HG03064 (cell line): ENCODE results near the gene NXNL1.
"Not testable (repeated sequence)": the region's sequence is repeated elsewhere in the genome, so short reads cannot be mapped to it uniquely, and the experiment has no call there.

Experiments
- ATAC-seq: cut with Tn5 transposase; IDR thresholded peaks from one replicate; pipeline ENCODE4 v1.9.1; 2021; ENCODE audit warnings: low read depth; ENCODE audit not compliant: unreplicated experiment

The NXNL1 gene

GRCh38 chr19:17460372-17461230 lies at the start of gene NXNL1:
TSS of gene NXNL1 (minus strand) at chr19:17460926. CDS start at chr19:17460869, 57 bp downstream.
- ATAC-seq: no peak

GRCh38 chr19:17508558-17508933 lies 47.8 kb upstream of the NXNL1 start:
- not testable (repeated sequence) for ATAC-seq

- no peak for ATAC-seq
Observed at GRCh38 chr19:17506745-17507144, 46.0 kb upstream of the NXNL1 start.

GRCh38 chr19:17505223-17505622 lies 44.5 kb upstream of the NXNL1 start:
- ATAC-seq: no peak

- no peak for ATAC-seq
Observed at GRCh38 chr19:17504456-17504855, 43.7 kb upstream of the NXNL1 start.

- no peak for ATAC-seq
Observed at GRCh38 chr19:17504030-17504429, 43.3 kb upstream of the NXNL1 start.

- ATAC-seq: no peak
Observed at GRCh38 chr19:17503240-17503639, 42.5 kb upstream of the NXNL1 start.

GRCh38 chr19:17500447-17501198 lies 39.9 kb upstream of the NXNL1 start:
- ATAC-seq: no peak

GRCh38 chr19:17499648-17500446 lies 39.1 kb upstream of the NXNL1 start:
- no peak for ATAC-seq

GRCh38 chr19:17499025-17499424 lies 38.3 kb upstream of the NXNL1 start:
- not testable (repeated sequence) for ATAC-seq

GRCh38 chr19:17497149-17497798 lies 36.5 kb upstream of the NXNL1 start:
- no peak for ATAC-seq

- no peak for ATAC-seq
Observed at GRCh38 chr19:17496337-17496997, 35.7 kb upstream of the NXNL1 start.

- ATAC-seq: no peak
Observed at GRCh38 chr19:17495639-17496296, 35.0 kb upstream of the NXNL1 start.

- no peak for ATAC-seq
Observed at GRCh38 chr19:17491287-17491686, 30.6 kb upstream of the NXNL1 start.

GRCh38 chr19:17490411-17490810 lies 29.7 kb upstream of the NXNL1 start:
- ATAC-seq: no peak

GRCh38 chr19:17489392-17490030 lies 28.8 kb upstream of the NXNL1 start:
- ATAC-seq: no peak

- ATAC-seq: no peak
Observed at GRCh38 chr19:17488593-17489391, 28.1 kb upstream of the NXNL1 start.
